ENCODE measurements around the gene STAU1.
"Not testable (repeated sequence)": the region's sequence is repeated elsewhere in the genome, so short reads cannot be mapped to it uniquely, and the experiment has no call there.

STAU1 gene

DNA sequence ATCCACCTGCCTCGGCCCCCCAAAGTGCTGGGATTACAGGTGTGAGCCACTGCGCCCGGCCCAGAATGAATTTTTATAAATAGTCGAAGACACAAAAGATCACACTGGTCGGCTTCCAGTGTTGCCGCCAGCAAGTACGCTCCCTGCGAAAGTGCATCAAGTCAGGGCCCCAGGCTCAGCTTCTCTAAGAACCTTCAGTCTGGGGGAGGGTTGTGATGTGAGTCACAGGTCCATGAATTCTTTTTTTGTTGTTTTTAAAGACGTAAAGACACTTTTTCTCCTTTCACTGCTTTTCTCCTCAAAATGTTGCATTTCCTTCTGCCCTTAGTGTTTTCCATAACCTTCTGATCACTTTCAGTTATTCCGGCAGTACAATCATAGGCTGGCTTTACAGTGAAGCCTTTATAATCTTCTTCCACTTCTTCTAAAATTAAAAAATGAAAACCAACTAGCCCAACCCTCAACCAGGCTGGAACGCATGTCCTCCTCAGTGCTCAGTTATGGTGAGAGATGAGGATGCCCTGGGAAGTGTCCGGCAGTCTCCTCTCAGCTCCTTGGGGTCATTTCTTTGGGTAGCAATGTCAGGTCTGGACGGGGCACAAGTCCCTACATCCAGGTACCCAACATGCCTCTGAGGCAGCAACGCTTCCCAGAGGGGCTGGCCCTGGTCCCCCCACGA is 75.4 kb downstream of the STAU1 start:
- DNase-seq = no peak

DNA sequence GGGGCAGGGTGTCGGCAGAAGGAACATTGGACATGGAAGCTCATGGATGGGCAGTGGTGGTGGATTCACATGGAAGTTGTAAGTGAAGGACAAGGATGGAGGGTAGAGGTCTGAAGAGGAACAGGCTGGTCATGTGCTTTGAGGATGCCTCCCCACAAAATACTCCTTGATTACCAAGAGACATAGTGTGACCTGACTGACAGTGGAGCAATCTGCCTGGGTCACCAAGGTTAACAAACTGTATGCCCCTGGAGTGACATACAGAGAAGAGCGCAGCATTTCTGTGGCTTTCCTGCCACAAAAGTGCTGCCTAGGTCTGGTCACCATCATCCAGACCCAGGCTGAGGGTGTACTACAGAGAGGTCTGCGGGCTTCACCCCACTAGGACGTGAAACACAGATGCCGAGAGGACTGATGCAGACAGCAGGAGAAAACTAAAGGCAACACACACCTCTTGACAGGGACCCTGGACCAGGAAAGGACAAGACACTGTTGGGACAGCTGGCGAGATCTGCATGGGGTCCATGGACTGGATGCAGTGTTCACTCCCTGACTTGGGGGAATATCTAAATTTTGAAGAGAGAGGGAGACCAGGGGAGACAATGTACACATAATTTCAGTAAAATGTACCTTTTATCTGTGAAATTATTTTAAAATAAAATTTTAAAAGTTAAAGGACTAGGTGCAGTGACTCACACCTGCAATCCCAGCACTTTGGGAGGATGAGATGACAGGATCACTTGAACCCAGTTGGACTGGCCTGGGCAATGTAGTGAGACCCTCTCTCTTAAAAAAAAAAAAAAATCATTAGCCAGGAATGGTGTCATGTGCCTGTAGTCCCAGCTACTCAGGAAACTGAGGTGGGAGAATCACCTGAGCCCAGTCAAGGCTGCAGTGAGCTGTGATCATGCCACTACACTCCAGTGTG is 77.1 kb downstream of the STAU1 start:
- no peak for DNase-seq

- DNase-seq = no peak
Observed at GRCh38 chr20:49106328-49106727, 81.8 kb downstream of the STAU1 start.

DNA sequence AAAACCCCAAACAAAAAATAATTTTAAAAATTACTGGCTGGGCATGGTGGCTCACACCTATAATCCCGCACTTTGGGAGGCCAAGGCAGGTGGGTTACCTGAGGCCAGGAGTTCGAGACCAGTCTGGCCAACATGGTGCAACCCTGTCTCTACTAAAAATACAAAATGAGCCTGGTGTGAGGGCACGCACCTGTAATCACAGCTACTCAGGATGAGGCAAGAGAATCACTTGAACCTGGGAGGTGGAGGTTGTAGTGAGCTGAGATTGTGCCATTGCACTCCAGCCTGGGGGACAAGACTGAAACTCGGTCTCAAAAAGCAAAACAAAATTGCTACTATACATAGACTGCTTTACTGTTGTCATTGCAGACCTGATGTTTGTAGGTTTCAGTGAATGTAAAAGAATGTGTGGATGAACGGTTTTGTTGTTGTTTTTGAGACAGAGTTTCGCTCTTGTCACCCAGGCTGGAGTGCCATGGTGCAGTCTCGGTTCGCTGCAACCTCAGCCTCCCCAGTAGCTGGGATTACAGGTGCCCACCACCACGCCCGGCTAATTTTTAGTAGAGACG is 83.1 kb downstream of the STAU1 start:
- not testable (repeated sequence) for DNase-seq

- no peak for DNase-seq
Observed at GRCh38 chr20:49104365-49104648, 83.8 kb downstream of the STAU1 start.

DNA sequence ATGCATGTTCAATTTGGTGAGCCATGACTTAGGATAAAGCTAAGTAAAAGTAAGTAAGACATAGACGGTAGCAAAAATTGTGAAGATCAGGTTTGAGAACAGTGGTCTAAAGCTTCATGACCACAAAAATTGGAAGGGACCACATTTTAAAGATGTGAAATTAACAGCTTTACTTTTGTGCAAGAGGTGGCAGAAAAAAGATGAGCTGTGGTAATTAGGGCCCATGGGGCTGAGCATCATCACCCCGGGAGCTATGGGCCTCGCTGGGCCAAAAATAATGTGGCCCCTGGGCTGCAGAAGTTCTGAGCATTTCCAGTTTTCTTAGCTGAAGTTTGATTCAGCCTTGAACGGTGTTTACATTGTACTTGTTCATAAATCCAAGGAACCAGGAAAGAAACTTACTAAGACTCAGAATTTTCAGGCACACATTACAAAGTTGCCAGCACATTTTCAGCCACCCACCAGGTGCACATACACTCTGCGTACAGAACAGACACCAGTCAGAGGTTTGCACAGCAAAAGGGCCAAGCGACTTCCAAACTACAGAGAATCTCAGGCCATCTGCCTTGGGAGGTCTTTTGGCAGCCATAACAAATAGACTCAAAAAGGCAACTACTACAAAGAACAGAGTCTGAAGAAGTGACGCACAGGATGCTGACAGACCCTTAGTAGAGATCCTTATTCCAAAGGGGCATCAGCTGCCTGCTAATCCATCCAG is 84.3 kb downstream of the STAU1 start:
- DNase-seq = no peak

- DNase-seq = no peak
Observed at GRCh38 chr20:49103019-49103418, 85.1 kb downstream of the STAU1 start.

- no peak for DNase-seq
Observed at GRCh38 chr20:49100972-49101371, 87.2 kb downstream of the STAU1 start.

DNA sequence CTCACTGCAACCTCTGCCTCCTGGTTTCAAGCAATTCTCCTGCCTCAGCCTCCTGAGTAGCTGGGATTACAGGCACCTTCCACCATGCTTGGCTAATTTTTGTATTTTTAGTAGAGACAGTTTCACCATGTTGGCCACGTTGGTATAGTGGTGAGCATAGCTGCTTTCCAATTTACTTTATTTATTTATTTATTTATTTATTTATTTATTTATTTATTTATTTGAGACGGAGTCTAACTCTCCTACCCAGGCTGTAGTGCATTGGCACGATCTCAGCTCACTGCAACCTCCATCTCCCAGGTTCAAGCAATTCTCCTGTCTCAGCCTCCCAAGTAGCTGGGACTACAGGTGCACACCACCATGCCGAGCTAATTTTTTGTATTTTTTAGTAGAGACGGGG is 87.8 kb downstream of the STAU1 start:
- not testable (repeated sequence) for DNase-seq

- DNase-seq = no peak
Observed at GRCh38 chr20:49099011-49099410, 89.1 kb downstream of the STAU1 start.

DNA sequence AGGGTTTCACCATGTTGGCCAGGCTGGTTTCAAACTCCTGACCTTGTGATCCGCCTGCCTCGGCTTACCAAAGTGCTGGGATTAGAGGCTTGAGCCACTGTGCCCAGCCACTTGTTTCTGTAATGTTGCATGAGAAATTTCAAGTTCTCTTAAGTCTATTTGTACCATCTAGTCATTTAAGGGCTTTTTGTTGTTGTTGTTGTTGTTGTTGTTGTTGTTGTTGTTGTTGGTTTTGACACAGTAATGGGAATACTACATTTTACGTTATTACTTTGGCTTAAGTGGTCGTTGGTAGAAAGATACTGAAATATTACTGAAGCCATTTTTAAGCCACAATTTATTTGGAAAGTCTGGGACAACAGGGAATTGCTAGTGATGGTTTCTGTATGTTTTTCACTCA is 90.0 kb downstream of the STAU1 start:
- no peak for DNase-seq

- DNase-seq = no peak
Observed at GRCh38 chr20:49097159-49097558, 91.0 kb downstream of the STAU1 start.

- no peak for DNase-seq
Observed at GRCh38 chr20:49096203-49096730, 91.9 kb downstream of the STAU1 start.

- no peak for DNase-seq
Observed at GRCh38 chr20:49091762-49092161, 96.4 kb downstream of the STAU1 start.

GRCh38 chr20:49091104-49091503 is 97.0 kb downstream of the STAU1 start:
- DNase-seq = no peak

DNA sequence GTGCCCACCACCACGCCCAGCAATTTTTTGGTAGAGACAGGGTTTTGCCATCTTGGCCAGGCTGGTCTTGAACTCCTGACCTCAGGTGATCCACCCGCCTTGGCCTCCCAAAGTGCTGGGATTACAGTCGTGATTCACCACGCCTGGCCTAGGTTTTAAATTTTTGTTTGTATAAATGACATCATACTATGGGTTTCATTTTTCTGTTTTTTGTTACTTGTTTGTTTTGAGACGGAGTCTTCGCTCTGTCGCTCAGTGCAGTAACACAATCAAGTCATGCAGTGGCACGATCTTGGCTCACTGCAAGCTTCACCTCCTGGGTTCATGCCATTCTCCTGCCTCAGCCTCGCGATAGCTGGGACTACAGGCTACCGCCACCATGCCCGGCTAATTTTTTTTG is 105.8 kb downstream of the STAU1 start:
- DNase-seq = not testable (repeated sequence)

DNA sequence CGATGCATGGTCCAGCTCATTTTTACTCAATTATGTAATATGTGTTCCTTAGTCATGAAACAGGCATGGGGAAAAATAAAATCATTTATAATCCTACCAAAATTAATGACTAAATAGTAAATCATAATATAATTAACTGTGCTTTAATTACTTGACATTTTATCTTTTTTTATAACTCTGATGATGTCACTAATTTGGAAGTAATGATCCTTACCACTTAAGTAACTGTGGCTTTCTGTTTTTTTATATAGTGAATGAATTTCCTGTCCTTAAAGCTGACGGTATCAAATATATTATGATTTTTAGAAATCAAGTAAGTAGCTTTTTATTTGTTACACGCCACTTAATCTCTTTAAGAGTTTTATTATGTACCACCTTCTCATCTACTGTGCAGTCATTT is 109.8 kb downstream of the STAU1 start:
- DNase-seq = no peak

DNA sequence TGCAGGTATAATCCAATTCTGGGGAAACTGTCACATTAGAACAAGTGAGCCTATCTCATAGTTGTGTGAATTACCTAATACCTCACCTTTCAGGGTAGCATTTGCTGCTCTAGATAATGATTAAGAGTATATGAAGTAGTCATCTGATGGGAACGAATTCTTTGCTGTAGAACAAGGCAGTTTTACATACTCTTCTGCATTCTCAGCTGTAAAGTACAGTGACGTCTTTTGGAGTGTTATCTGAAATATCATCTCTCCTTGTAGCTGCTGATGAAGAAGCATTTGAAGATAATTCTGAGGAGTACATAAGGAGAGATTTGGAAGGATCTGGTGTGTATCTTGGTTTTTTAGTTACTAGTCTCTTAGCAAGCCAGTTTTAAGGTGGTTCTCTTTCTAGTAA is 113.6 kb downstream of the STAU1 start:
- DNase-seq = no peak
